Prostate gland (tissue), 2 donors: Measurements from ENCODE around the gene CYB561D2.

ENCODE experiments used
- CTCF ChIP-seq, 4 experiments: fragments of 200-600 bp in 2 of 4; fragments of 450-650 bp in 2 of 4; sonication (generic) in 2 of 4; IDR thresholded peaks; 1 replicate in 3 of 4; 2 replicates in 1 of 4; pipeline ENCODE4 v1.5.1; 2016 to 2019; ENCODE audit warnings: antibody characterized with exemption in 4 of 4, mild to moderate bottlenecking in 2 of 4, moderate library complexity in 2 of 4
- POLR2A ChIP-seq: fragments of 450-650 bp; IDR thresholded peaks from one replicate; pipeline ENCODE4 v1.6.1; 2016; ENCODE audit warnings: antibody characterized with exemption, mild to moderate bottlenecking

GRCh38 chr3:50319894-50320625, 30.6 kb upstream of the CYB561D2 start:
- TF ChIP-seq POLR2A (no peak), CTCF (IDR thresholded peaks at IDR 0.05) (no peak)
